ENCODE data around the gene COLGALT1. TPM values are rescaled to one million over a fixed set of nuclear protein-coding genes. Genes with fewer than 3 reads are reported as not detected.

COLGALT1 gene
- total and polyA plus RNA-seq, 2 of the 8 experiments (the other 6 are each of a cell fraction or from before 2014, with no cell fraction given), result 44.7 to 58.1 TPM

DNA sequence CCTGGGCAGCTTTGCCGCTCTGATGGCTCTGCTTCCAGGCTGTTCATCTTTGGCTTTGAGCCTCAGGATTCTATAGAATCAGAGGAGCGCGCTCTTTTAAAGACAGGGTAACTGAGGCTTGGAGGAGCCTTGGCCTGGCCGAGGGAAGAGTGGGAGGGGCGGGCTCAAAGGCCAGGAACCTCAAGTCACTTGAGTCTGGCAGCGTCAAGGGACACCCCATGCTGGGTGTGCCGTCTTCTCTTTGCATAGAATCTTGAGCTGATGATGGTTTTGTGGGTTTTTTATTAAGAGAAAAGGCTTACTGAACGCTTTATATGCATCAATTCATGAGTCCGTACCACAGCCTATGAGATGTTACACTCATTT lies 42.9 kb upstream of the COLGALT1 start (continued):
- TF ChIP-seq EP300 (IDR thresholded peaks at IDR 0.05; ENCODE audit: borderline replicate concordance in 1 of 2, low read depth in 2 of 2, low read length in 2 of 2) (no peak), CHD1 (IDR thresholded peaks at IDR 0.05; ENCODE audit: low read depth, low read length) (no peak), PHF8 (conservative IDR thresholded peaks at IDR 0.05; ENCODE audit: low read depth, low read length) (no peak), SP2 (IDR thresholded peaks at IDR 0.05; ENCODE audit: low read length) (no peak), ZNF274 (IDR thresholded peaks at IDR 0.05; ENCODE audit: borderline replicate concordance, extremely low read depth, low read length) (no peak), HDAC6 (IDR thresholded peaks at IDR 0.05; ENCODE audit: low read depth, low read length) (no peak), TBP (IDR thresholded peaks at IDR 0.05; ENCODE audit: low read depth, low read length) (no peak)
